CD8-positive, alpha-beta memory T cell (primary cell): ENCODE data around the gene RALGAPA2. TPM values are rescaled to one million over a fixed set of nuclear protein-coding genes. Genes with fewer than 3 reads are reported as not detected.

Source experiments
- CTCF ChIA-PET: fragments of 350-600 bp; sonication (Branson Sonifier 250); formaldehyde crosslinking; loops from one replicate; lab custom pipeline; 2021; ENCODE audit warnings: antibody characterized with exemption; lab: Charles Lee
- POLR2A ChIA-PET: fragments of 350-600 bp; sonication (Branson Sonifier 250); formaldehyde crosslinking; loops from one replicate; lab custom pipeline; 2021; ENCODE audit warnings: antibody characterized with exemption; lab: Charles Lee
- DNase-seq, 5 donors: peaks; one replicate each; pipeline versions ENCODE4 v3.0.0 to v3.0.0-alpha.2; 2020 to 2022; ENCODE audit warnings: mixed read lengths in 1 of 5
- H3K27ac ChIP-seq: one replicate; pipeline ENCODE4 v1.7.0; 2013; ENCODE audit warnings: low read depth, mild to moderate bottlenecking, low read length, moderate library complexity
- H3K27me3 ChIP-seq: 2 replicates; pipeline ENCODE4 v1.7.0; 2013; ENCODE audit warnings: low read length, mild to moderate bottlenecking; ENCODE audit not compliant: insufficient read depth, poor library complexity, severe bottlenecking
- H3K36me3 ChIP-seq: 2 replicates; pipeline ENCODE4 v1.7.0; 2013; ENCODE audit warnings: mild to moderate bottlenecking, low read length, moderate library complexity; ENCODE audit not compliant: insufficient read depth
- H3K4me1 ChIP-seq: 2 replicates; pipeline ENCODE4 v1.7.0; 2013; ENCODE audit warnings: mild to moderate bottlenecking, low read length, moderate library complexity; ENCODE audit not compliant: insufficient read depth
- H3K4me3 ChIP-seq: 2 replicates; pipeline ENCODE4 v1.7.0; 2013; ENCODE audit warnings: mild to moderate bottlenecking, low read length
- H3K9me3 ChIP-seq: 2 replicates; pipeline ENCODE4 v1.7.0; 2013; ENCODE audit warnings: mild to moderate bottlenecking, low read length
- H3K27ac Mint-ChIP-seq, 8 donors: one replicate each; pipeline ENCODE4 v1.8.0; 2020 to 2021; ENCODE audit warnings: mixed read lengths in 8 of 8, mild to moderate bottlenecking in 6 of 8, inconsistent platforms in 3 of 8, moderate library complexity in 3 of 8
- H3K27me3 Mint-ChIP-seq, 2 donors: one replicate each; pipeline ENCODE4 v1.8.0; 2020 to 2021; ENCODE audit warnings: mixed read lengths in 2 of 2, mild to moderate bottlenecking in 1 of 2, moderate library complexity in 1 of 2
- H3K36me3 Mint-ChIP-seq, 3 donors: one replicate each; pipeline ENCODE4 v1.8.0; 2020 to 2021; ENCODE audit warnings: mixed read lengths in 3 of 3, inconsistent platforms in 1 of 3, mild to moderate bottlenecking in 1 of 3
- H3K4me1 Mint-ChIP-seq, 3 donors: one replicate each; pipeline ENCODE4 v1.8.0; 2020 to 2021; ENCODE audit warnings: mixed read lengths in 3 of 3, inconsistent platforms in 1 of 3, mild to moderate bottlenecking in 1 of 3
- H3K4me3 Mint-ChIP-seq, 7 donors: one replicate each; pipeline ENCODE4 v1.8.0; 2020 to 2021; ENCODE audit warnings: mixed read lengths in 7 of 7, mild to moderate bottlenecking in 6 of 7, moderate library complexity in 4 of 7, inconsistent platforms in 2 of 7
- H3K9me3 Mint-ChIP-seq, 5 donors: one replicate each; pipeline ENCODE4 v1.8.0; 2020 to 2022; ENCODE audit warnings: mixed read lengths in 5 of 5, mild to moderate bottlenecking in 3 of 5, moderate library complexity in 2 of 5, inconsistent platforms in 1 of 5
- polyA plus RNA-seq: library from polyadenylated mRNA; unstranded; fragments of 300-500 nt; fragmentation: Illumina TruSeq; gene quantifications from one replicate; pipeline ENCODE4 v1.2.3, GENCODE V29; 2021
- total RNA-seq, 2 experiments: library from RNA; stranded (reverse); gene quantifications; one replicate each; pipeline ENCODE4 v1.2.3, GENCODE V29; 2021

The RALGAPA2 gene
- total and polyA plus RNA-seq, 3 experiments from 2014 or later: 7.4 to 14.5 (median 13.4) TPM

GRCh38 chr20:20732641-20733040 lies 20.2 kb upstream of the RALGAPA2 start:
- Mint-ChIP-seq H3K4me3 (no peak overlapping the region), H3K36me3 (no peaks in the 10 kb centered on the region), H3K9me3 (no peaks in the 10 kb centered on the region), H3K4me1 (peaks cover 8 to 10% (median 9%) of the 10 kb centered on the region in 3 donors), H3K27ac (no peak overlapping the region), H3K27me3 (peaks cover 8 to 20% of the 10 kb centered on the region in 2 donors)
- Histone ChIP-seq H3K36me3 (no peaks in the 10 kb centered on the region), H3K27ac (no peak overlapping the region), H3K4me1 (peaks cover 7% of the 10 kb centered on the region), H3K27me3 (no peaks in the 10 kb centered on the region), H3K9me3 (no peaks in the 10 kb centered on the region), H3K4me3 (no peak overlapping the region)
- no peak for DNase-seq
- CTCF ChIA-PET: no interaction called here
- POLR2A ChIA-PET: no interaction called here

GRCh38 chr20:20731945-20732296 lies 19.5 kb upstream of the RALGAPA2 start:
- H3K27me3 ChIP-seq: no peaks in the 10 kb centered on the region
- POLR2A ChIA-PET: no interaction called here
- no peaks in the 10 kb centered on the region for H3K9me3 Mint-ChIP-seq
- no peaks in the 10 kb centered on the region for H3K9me3 ChIP-seq
- no peak overlapping the region for H3K4me3 ChIP-seq
- H3K27me3 Mint-ChIP-seq: peaks cover 6 to 18% of the 10 kb centered on the region in 2 donors
- H3K4me1 ChIP-seq: peaks cover 7% of the 10 kb centered on the region
- no peak overlapping the region for H3K4me3 Mint-ChIP-seq
- H3K36me3 ChIP-seq: no peaks in the 10 kb centered on the region
- CTCF ChIA-PET: no interaction called here
- H3K27ac Mint-ChIP-seq: no peak overlapping the region
- H3K27ac ChIP-seq: no peak overlapping the region
- H3K4me1 Mint-ChIP-seq: peaks cover 8 to 10% (median 9%) of the 10 kb centered on the region in 3 donors
- no peaks in the 10 kb centered on the region for H3K36me3 Mint-ChIP-seq
- no peak for DNase-seq

GRCh38 chr20:20731000-20731944 lies 18.8 kb upstream of the RALGAPA2 start:
- Mint-ChIP-seq H3K4me3 (no peak overlapping the region), H3K27me3 (peaks cover 4 to 12% of the 10 kb centered on the region in 2 donors), H3K4me1 (peaks cover 8 to 10% (median 9%) of the 10 kb centered on the region in 3 donors), H3K36me3 (no peaks in the 10 kb centered on the region), H3K9me3 (no peaks in the 10 kb centered on the region), H3K27ac (no peak overlapping the region)
- CTCF ChIA-PET: no interaction called here
- POLR2A ChIA-PET: no interaction called here
- DNase-seq: no peak
- Histone ChIP-seq H3K4me1 (peaks cover 7% of the 10 kb centered on the region), H3K27ac (no peak overlapping the region), H3K9me3 (no peaks in the 10 kb centered on the region), H3K36me3 (no peaks in the 10 kb centered on the region), H3K4me3 (no peak overlapping the region), H3K27me3 (no peaks in the 10 kb centered on the region)

- H3K36me3 ChIP-seq: no peaks in the 10 kb centered on the region
- ChIA-PET CTCF (interaction anchor here (1.1 kb wide), 1 partner anchor 10 kb away, joined by 3 read pairs; no protein-coding TSS in a partner anchor), POLR2A (interaction anchor here (0.5 kb wide), 1 partner anchor 13 kb away, joined by 7 read pairs; no protein-coding TSS in a partner anchor)
- H3K27me3 ChIP-seq: no peaks in the 10 kb centered on the region
- H3K4me3 ChIP-seq: no peak overlapping the region
- no peak for DNase-seq
- no peaks in the 10 kb centered on the region for H3K9me3 Mint-ChIP-seq
- no peak overlapping the region for H3K27ac Mint-ChIP-seq
- no peak overlapping the region for H3K27ac ChIP-seq
- no peaks in the 10 kb centered on the region for H3K9me3 ChIP-seq
- peaks cover 2 to 15% of the 10 kb centered on the region in 2 donors for H3K27me3 Mint-ChIP-seq
- no peak overlapping the region for H3K4me3 Mint-ChIP-seq
- H3K4me1 Mint-ChIP-seq: peaks cover 6 to 8% (median 7%) of the 10 kb centered on the region in 3 donors
- H3K36me3 Mint-ChIP-seq: peaks cover 0 to 4% (median 0%) of the 10 kb centered on the region in 3 donors
- peaks cover 7% of the 10 kb centered on the region for H3K4me1 ChIP-seq
Observed at GRCh38 chr20:20729563-20729962, 17.1 kb upstream of the RALGAPA2 start.

GRCh38 chr20:20721489-20721888 lies 9.0 kb upstream of the RALGAPA2 start:
- no peak for DNase-seq
- Histone ChIP-seq H3K4me3 (no peak overlapping the region), H3K9me3 (no peaks in the 10 kb centered on the region), H3K4me1 (no peaks in the 10 kb centered on the region), H3K27ac (no peak overlapping the region), H3K27me3 (no peaks in the 10 kb centered on the region), H3K36me3 (no peaks in the 10 kb centered on the region)
- Mint-ChIP-seq H3K4me3 (no peak overlapping the region), H3K36me3 (peaks cover 0 to 4% (median 0%) of the 10 kb centered on the region in 3 donors), H3K9me3 (no peaks in the 10 kb centered on the region), H3K4me1 (no peaks in the 10 kb centered on the region), H3K27me3 (peaks cover 1 to 5% of the 10 kb centered on the region in 2 donors), H3K27ac (no peak overlapping the region)
- ChIA-PET POLR2A (no interaction called here), CTCF (no interaction called here)

GRCh38 chr20:20720158-20720557 lies 7.7 kb upstream of the RALGAPA2 start:
- no peaks in the 10 kb centered on the region for H3K4me1 ChIP-seq
- CTCF ChIA-PET: interaction anchor here (1.5 kb wide), 1 partner anchor 10 kb away, joined by 3 read pairs; no protein-coding TSS in a partner anchor
- H3K36me3 Mint-ChIP-seq: no peaks in the 10 kb centered on the region
- POLR2A ChIA-PET: no interaction called here
- DNase-seq: no peak
- H3K9me3 ChIP-seq: no peaks in the 10 kb centered on the region
- H3K4me1 Mint-ChIP-seq: no peaks in the 10 kb centered on the region
- H3K4me3 ChIP-seq: no peak overlapping the region
- no peak overlapping the region for H3K27ac ChIP-seq
- H3K27me3 ChIP-seq: no peaks in the 10 kb centered on the region
- no peak overlapping the region for H3K4me3 Mint-ChIP-seq
- no peak overlapping the region for H3K27ac Mint-ChIP-seq
- no peaks in the 10 kb centered on the region for H3K9me3 Mint-ChIP-seq
- no peaks in the 10 kb centered on the region for H3K36me3 ChIP-seq
- H3K27me3 Mint-ChIP-seq: peaks cover 1 to 4% of the 10 kb centered on the region in 2 donors

- Histone ChIP-seq H3K9me3 (no peaks in the 10 kb centered on the region), H3K36me3 (no peaks in the 10 kb centered on the region), H3K4me3 (no peak overlapping the region), H3K27me3 (no peaks in the 10 kb centered on the region), H3K27ac (no peak overlapping the region), H3K4me1 (no peaks in the 10 kb centered on the region)
- Mint-ChIP-seq H3K36me3 (no peaks in the 10 kb centered on the region), H3K27ac (no peak overlapping the region), H3K4me3 (no peak overlapping the region), H3K4me1 (no peaks in the 10 kb centered on the region), H3K9me3 (no peaks in the 10 kb centered on the region), H3K27me3 (peaks cover 1 to 4% of the 10 kb centered on the region in 2 donors)
- POLR2A ChIA-PET: no interaction called here
- no peak for DNase-seq
- CTCF ChIA-PET: interaction anchor here (1.5 kb wide), 1 partner anchor 11 kb away, joined by 3 read pairs; no protein-coding TSS in a partner anchor
Observed at GRCh38 chr20:20719411-20719810, 7.0 kb upstream of the RALGAPA2 start.

- H3K9me3 Mint-ChIP-seq: no peaks in the 10 kb centered on the region
- peaks cover 24 to 34% (median 32%) of the 10 kb centered on the region in 3 donors for H3K4me1 Mint-ChIP-seq
- no peak for DNase-seq
- Histone ChIP-seq H3K36me3 (no peaks in the 10 kb centered on the region), H3K9me3 (no peaks in the 10 kb centered on the region), H3K27ac (no peak overlapping the region), H3K4me1 (peaks cover 7% of the 10 kb centered on the region), H3K27me3 (no peaks in the 10 kb centered on the region), H3K4me3 (peak overlapping the region; percentile 82)
- H3K27me3 Mint-ChIP-seq: peaks cover 0 to 4% of the 10 kb centered on the region in 2 donors
- CTCF ChIA-PET: no interaction called here
- peak overlapping the region; percentile 86 to 98 (median 95) for H3K4me3 Mint-ChIP-seq
- peaks cover 0 to 7% (median 3%) of the 10 kb centered on the region in 3 donors for H3K36me3 Mint-ChIP-seq
- H3K27ac Mint-ChIP-seq: peak overlapping the region; percentile 75 to 99 (median 98)
- POLR2A ChIA-PET: no interaction called here
Observed at GRCh38 chr20:20713244-20713765, 861 bp upstream of the RALGAPA2 start.
